HL-60 (cell line): ENCODE data around the gene ROR1.

Source experiments
- POLR2AphosphoS5 ChIP-seq: IDR thresholded peaks from 2 replicates; pipeline ENCODE4 v1.6.1; 2012; ENCODE audit warnings: low read depth
- TF ChIP-seq, protein P1 (sequence below): IDR thresholded peaks from one replicate; pipeline ENCODE4 v1.5.1; 2011; ENCODE audit warnings: low read length, control low read depth, inconsistent platforms; ENCODE audit not compliant: insufficient read depth
- TF ChIP-seq, protein P2 (sequence below): IDR thresholded peaks from 2 replicates; pipeline ENCODE4 v1.6.1; 2012; ENCODE audit warnings: low read depth; ENCODE audit not compliant: insufficient replicate concordance

DNA sequence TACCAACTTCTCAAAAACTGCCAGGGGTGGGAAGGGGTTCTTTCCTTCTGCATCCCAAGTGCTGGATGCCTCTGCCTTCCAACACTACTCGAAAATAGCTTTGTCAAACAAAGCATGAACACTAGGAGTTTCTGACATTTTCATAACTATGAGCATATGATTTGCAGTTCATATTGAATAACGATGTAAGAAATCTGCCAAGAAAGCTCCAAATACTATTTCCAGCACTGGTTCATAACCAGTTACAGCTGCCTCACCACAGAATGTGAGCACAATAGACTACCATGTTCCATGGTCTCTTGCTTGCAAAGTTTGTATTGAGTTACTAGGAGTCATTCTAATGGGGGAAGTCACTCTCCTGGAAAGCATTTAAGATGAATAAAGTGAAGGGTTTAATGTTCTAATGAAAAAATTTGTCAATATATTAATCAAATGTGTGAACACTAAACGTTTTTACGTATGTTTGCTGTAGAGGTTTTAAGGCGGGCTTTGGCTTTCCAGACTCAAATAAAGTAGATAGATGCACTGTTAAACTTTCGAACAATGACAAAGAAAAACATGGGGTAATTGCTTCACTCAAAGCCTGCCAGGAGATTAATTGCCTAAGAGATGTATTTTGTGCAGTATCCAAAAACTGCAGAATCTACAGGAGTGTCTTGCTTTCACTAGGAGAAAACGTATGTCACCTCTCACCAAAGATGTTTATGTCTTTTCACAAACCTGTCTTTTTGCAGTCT is 351.1 kb downstream of the ROR1 start:
- no peak for TF ChIP-seq POLR2AphosphoS5
- TF ChIP-seq, protein P1, sequence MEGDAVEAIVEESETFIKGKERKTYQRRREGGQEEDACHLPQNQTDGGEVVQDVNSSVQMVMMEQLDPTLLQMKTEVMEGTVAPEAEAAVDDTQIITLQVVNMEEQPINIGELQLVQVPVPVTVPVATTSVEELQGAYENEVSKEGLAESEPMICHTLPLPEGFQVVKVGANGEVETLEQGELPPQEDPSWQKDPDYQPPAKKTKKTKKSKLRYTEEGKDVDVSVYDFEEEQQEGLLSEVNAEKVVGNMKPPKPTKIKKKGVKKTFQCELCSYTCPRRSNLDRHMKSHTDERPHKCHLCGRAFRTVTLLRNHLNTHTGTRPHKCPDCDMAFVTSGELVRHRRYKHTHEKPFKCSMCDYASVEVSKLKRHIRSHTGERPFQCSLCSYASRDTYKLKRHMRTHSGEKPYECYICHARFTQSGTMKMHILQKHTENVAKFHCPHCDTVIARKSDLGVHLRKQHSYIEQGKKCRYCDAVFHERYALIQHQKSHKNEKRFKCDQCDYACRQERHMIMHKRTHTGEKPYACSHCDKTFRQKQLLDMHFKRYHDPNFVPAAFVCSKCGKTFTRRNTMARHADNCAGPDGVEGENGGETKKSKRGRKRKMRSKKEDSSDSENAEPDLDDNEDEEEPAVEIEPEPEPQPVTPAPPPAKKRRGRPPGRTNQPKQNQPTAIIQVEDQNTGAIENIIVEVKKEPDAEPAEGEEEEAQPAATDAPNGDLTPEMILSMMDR, result no peak
- TF ChIP-seq, protein P2, sequence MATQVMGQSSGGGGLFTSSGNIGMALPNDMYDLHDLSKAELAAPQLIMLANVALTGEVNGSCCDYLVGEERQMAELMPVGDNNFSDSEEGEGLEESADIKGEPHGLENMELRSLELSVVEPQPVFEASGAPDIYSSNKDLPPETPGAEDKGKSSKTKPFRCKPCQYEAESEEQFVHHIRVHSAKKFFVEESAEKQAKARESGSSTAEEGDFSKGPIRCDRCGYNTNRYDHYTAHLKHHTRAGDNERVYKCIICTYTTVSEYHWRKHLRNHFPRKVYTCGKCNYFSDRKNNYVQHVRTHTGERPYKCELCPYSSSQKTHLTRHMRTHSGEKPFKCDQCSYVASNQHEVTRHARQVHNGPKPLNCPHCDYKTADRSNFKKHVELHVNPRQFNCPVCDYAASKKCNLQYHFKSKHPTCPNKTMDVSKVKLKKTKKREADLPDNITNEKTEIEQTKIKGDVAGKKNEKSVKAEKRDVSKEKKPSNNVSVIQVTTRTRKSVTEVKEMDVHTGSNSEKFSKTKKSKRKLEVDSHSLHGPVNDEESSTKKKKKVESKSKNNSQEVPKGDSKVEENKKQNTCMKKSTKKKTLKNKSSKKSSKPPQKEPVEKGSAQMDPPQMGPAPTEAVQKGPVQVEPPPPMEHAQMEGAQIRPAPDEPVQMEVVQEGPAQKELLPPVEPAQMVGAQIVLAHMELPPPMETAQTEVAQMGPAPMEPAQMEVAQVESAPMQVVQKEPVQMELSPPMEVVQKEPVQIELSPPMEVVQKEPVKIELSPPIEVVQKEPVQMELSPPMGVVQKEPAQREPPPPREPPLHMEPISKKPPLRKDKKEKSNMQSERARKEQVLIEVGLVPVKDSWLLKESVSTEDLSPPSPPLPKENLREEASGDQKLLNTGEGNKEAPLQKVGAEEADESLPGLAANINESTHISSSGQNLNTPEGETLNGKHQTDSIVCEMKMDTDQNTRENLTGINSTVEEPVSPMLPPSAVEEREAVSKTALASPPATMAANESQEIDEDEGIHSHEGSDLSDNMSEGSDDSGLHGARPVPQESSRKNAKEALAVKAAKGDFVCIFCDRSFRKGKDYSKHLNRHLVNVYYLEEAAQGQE, result no peak
